ENCODE results near the gene CEACAM20.

The CEACAM20 gene

DNA sequence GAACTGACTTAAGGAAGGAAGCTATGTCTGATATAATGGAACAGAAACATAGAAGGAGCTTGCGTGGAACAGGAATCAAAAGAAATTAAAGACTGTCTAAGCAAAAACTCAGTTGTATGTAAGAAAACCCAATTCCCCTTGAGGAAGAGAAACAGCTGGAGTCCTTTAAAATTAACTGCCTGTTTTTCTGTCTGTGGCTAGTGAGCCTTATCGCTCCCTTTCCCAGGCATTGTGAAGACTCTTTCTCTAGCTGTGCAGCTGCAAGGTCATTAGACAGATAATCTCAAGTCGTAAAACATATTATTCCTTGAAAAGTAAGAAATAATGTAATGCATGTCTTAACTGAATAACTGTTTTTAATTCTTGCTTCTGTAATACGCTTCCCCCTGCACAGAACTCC, 44.2 kb upstream of the CEACAM20 start:
- H3K4me3 ChIP-seq (ENCODE audit: low read depth, low read length), result no peak overlapping the region
- no peaks in the 10 kb centered on the region for H3K4me1 ChIP-seq
- H3K36me3 ChIP-seq, result no peaks in the 10 kb centered on the region
- H3K9me3 ChIP-seq, result no peaks in the 10 kb centered on the region
- no peak for DNase-seq
- TF ChIP-seq, protein P1, sequence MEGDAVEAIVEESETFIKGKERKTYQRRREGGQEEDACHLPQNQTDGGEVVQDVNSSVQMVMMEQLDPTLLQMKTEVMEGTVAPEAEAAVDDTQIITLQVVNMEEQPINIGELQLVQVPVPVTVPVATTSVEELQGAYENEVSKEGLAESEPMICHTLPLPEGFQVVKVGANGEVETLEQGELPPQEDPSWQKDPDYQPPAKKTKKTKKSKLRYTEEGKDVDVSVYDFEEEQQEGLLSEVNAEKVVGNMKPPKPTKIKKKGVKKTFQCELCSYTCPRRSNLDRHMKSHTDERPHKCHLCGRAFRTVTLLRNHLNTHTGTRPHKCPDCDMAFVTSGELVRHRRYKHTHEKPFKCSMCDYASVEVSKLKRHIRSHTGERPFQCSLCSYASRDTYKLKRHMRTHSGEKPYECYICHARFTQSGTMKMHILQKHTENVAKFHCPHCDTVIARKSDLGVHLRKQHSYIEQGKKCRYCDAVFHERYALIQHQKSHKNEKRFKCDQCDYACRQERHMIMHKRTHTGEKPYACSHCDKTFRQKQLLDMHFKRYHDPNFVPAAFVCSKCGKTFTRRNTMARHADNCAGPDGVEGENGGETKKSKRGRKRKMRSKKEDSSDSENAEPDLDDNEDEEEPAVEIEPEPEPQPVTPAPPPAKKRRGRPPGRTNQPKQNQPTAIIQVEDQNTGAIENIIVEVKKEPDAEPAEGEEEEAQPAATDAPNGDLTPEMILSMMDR (IDR thresholded peaks at IDR 0.05; ENCODE audit: low read depth, low read length), result no peak
- no peaks in the 10 kb centered on the region for H3K27me3 ChIP-seq

DNA sequence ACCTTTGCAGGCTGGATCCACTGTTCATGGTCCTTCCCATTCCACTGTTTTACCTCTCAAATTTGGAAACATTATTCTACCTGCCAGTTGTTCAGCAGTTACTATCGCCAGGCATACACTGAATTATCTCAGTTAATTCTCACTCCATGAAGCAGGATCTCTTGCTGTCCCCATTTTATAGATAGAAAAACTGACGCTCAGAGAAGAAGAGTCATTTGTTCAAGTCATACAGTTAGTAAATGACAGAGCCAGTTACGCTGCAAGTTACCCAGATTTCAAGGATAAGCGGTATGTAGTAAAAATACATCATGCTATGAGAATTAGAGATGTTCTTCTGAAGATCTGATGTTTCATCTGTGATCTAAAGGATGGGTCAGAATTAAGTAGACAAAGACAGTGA, 43.7 kb upstream of the CEACAM20 start:
- no peaks in the 10 kb centered on the region for H3K27me3 ChIP-seq
- H3K4me1 ChIP-seq, result no peaks in the 10 kb centered on the region
- H3K36me3 ChIP-seq, result no peaks in the 10 kb centered on the region
- no peak overlapping the region for H3K4me3 ChIP-seq (ENCODE audit: low read depth, low read length)
- no peak for DNase-seq
- TF ChIP-seq, protein P1 (IDR thresholded peaks at IDR 0.05; ENCODE audit: low read depth, low read length), result no peak
- no peaks in the 10 kb centered on the region for H3K9me3 ChIP-seq

DNA sequence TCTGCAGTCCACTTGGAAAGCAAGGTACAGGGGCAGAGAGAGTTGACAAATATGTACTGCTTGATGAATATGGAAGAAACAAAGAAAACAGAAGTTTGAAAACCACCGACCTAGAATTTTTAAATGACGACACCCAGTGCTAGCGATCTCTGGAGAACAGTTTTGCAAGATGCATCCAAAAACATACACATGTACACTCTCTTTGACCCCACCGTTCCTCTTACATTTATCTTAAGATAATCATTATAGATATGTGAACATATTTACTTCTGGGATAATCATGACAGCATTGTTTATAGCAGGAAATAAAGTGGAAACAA, 43.1 kb upstream of the CEACAM20 start:
- Histone ChIP-seq H3K4me1 (no peaks in the 10 kb centered on the region), H3K9me3 (no peaks in the 10 kb centered on the region), H3K36me3 (no peaks in the 10 kb centered on the region), H3K27me3 (no peaks in the 10 kb centered on the region), H3K4me3 (ENCODE audit: low read depth, low read length) (no peak overlapping the region)
- TF ChIP-seq, protein P1 (IDR thresholded peaks at IDR 0.05; ENCODE audit: low read depth, low read length), result no peak
- no peak for DNase-seq

DNA sequence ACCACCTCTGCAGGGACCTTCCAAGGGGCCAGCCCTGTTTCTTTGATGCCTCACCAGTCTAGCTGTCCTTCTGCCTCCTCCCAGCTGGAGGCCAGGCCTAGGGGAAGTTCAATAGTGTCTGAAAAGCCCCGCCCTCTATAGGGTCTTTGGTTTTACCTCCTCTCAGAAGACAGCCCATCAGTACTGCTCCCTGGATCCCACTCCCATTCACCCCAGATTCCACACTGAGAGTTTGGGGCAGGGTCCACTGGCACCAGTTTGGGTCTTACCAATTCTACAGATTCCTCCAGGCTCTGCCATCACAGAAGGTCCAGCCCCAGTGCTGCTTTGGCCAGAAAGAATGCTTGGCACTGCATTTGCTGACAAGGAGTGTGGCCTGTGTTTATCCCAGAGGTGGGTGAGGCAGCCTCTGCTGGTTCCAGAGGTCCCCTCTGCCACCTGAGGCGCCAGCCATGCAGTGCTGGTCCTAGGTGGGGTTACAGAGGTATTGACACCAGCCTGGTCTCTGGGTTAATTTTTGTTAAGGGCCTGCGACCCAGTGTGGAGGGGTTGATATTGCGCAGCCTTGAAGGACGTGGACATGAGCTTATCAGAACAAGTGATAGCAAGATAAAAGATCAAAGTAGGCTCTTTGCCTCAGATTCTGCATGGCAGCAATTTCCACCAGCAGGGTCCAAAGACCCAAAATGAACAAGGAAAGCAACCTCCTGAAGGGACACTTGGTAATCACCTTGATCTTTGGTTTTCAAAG, 42.5 kb upstream of the CEACAM20 start:
- Histone ChIP-seq H3K27me3 (peaks cover 2% of the 10 kb centered on the region), H3K4me1 (no peaks in the 10 kb centered on the region), H3K4me3 (ENCODE audit: low read depth, low read length) (no peak overlapping the region), H3K36me3 (no peaks in the 10 kb centered on the region), H3K9me3 (no peaks in the 10 kb centered on the region)
- DNase-seq, result no peak
- TF ChIP-seq, protein P1 (IDR thresholded peaks at IDR 0.05; ENCODE audit: low read depth, low read length), result no peak

DNA sequence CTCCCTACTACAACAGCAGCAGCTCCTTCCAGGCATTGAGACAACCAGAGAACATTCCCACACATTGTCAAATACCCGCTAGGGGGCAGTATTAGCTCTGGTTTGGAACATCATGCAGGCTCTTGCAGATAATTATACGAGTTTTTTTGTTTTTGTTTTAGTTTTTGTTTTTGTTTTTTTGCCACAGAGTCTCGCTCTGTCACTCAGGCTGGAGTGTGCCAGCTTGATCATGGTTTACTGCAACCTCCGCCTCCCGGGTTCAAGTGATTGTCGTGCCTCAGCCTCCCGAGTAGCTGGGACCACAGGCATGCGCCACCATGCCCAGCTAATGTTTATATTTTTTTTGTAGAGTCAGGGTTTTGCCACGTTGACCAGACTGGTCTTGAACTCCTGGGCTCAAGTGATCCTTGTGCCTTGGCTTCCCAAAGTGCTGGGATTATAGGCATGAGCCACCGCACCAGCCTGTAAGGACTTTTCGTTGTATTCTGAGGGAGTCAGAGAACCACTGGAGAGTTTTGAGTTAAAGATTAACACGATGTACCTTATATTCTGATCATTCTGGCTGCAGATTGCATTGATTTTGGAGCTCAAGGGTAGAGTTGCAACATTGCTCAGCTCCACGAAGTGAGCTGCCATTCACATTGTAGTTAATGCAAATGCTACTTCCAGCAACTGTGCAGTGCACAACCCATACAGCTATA, 41.7 kb upstream of the CEACAM20 start:
- peak; percentile 74 for DNase-seq
- Histone ChIP-seq H3K4me3 (ENCODE audit: low read depth, low read length) (no peak overlapping the region), H3K27me3 (peaks cover 6% of the 10 kb centered on the region), H3K4me1 (no peaks in the 10 kb centered on the region), H3K9me3 (no peaks in the 10 kb centered on the region), H3K36me3 (no peaks in the 10 kb centered on the region)
- TF ChIP-seq, protein P1 (IDR thresholded peaks at IDR 0.05; ENCODE audit: low read depth, low read length), result peak; percentile 78

DNA sequence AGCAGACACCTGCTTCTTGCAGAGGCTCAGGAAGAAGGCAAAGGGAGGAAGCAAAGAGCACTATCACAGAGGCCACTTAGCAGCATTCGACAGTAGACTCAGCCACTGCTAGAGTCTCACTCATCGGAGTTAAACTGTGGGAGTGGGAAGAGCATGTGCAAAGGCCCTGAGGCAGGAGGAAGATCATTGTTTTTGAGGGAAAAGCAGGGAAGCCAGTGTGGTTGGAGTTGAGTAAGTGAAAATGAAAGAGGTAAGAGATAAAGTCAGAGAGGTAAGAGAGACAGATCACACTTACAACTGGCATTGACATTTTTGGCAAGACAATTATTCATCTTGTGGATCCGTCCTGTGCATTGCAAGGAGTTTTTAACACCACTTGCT, 41.1 kb upstream of the CEACAM20 start:
- Histone ChIP-seq H3K4me1 (no peaks in the 10 kb centered on the region), H3K36me3 (no peaks in the 10 kb centered on the region), H3K4me3 (ENCODE audit: low read depth, low read length) (no peak overlapping the region), H3K9me3 (no peaks in the 10 kb centered on the region), H3K27me3 (peaks cover 9% of the 10 kb centered on the region)
- DNase-seq, result no peak
- TF ChIP-seq, protein P1 (IDR thresholded peaks at IDR 0.05; ENCODE audit: low read depth, low read length), result no peak

Data from BE2C (cell line).